IMR-90 (cell line): ENCODE results near the gene RAD51B. TPM values are rescaled to one million over a fixed set of nuclear protein-coding genes. Genes with fewer than 3 reads are reported as not detected.

Experiments
- ATAC-seq: fragments of 200-7000 bp; cut with Tn5 transposase; 2 replicates; pipeline ENCODE4 v1.9.1; 2020; ENCODE audit warnings: low read depth, mild to moderate bottlenecking, moderate library complexity
- BruUV-seq: library from RNA; stranded (reverse); fragments of 400-500 nt; replicated peaks from 2 replicates; lab custom pipeline; 2021; lab: Mats Ljungman, UMichigan
- CTCF ChIA-PET: fragments of 300-600 bp; formaldehyde crosslinking; extraction: SDS; loops from one replicate; lab custom pipeline; 2021; ENCODE audit warnings: antibody characterized with exemption; lab: Yijun Ruan, JAX
- POLR2A ChIA-PET: fragments of 300-600 bp; sonication (Branson Sonifier 250); formaldehyde crosslinking; loops from one replicate; lab custom pipeline; 2022; ENCODE audit warnings: antibody characterized with exemption; ENCODE audit not compliant: unreplicated experiment; lab: Charles Lee
- DNase-seq: peaks from one replicate; pipeline ENCODE4 v3.0.0; 2013
- H2AFZ ChIP-seq: replicated peaks from 2 replicates; pipeline ENCODE3; 2013; ENCODE audit warnings: low read length, mild to moderate bottlenecking; ENCODE audit not compliant: poor library complexity
- H2AK5ac ChIP-seq: 2 replicates; pipeline ENCODE4 v1.6.1; 2013; ENCODE audit warnings: low read depth, low read length, inconsistent platforms
- H2AK9ac ChIP-seq: replicated peaks from 2 replicates; pipeline ENCODE3; 2013; ENCODE audit warnings: mild to moderate bottlenecking, low read depth, low read length, moderate library complexity; ENCODE audit not compliant: poor library complexity
- H2BK120ac ChIP-seq: 2 replicates; pipeline ENCODE4 v1.6.1; 2013; ENCODE audit warnings: low read depth, low read length, inconsistent platforms
- H2BK15ac ChIP-seq: 3 replicates; pipeline ENCODE4 v1.6.1; 2013; ENCODE audit warnings: low read depth, low read length, inconsistent platforms
- H2BK20ac ChIP-seq: 2 replicates; pipeline ENCODE4 v1.6.1; 2013; ENCODE audit warnings: low read depth, mild to moderate bottlenecking, inconsistent platforms, low read length, moderate library complexity
- H2BK5ac ChIP-seq: 2 replicates; pipeline ENCODE4 v1.6.1; 2013; ENCODE audit warnings: mild to moderate bottlenecking, low read depth, low read length, inconsistent platforms; ENCODE audit not compliant: poor library complexity, severe bottlenecking
- H3K14ac ChIP-seq: replicated peaks from 2 replicates; pipeline ENCODE4 v1.6.1; 2013; ENCODE audit warnings: low read depth, low read length, inconsistent platforms
- H3K18ac ChIP-seq: 2 replicates; pipeline ENCODE4 v1.6.1; 2013; ENCODE audit warnings: low read depth, low read length, control low read depth
- H3K23ac ChIP-seq: 2 replicates; pipeline ENCODE4 v1.6.1; 2013; ENCODE audit warnings: low read depth, low read length, inconsistent platforms
- H3K27ac ChIP-seq: 2 replicates; pipeline ENCODE4 v1.5.1; 2013; ENCODE audit warnings: mild to moderate bottlenecking, control low read depth, low read length; ENCODE audit not compliant: insufficient read depth
- H3K27me3 ChIP-seq: 2 replicates; pipeline ENCODE4 v1.6.1; 2013; ENCODE audit warnings: low read length; ENCODE audit not compliant: control insufficient read depth, insufficient read depth
- H3K36me3 ChIP-seq: 2 replicates; pipeline ENCODE4 v1.6.1; 2013; ENCODE audit warnings: low read length, mixed read lengths; ENCODE audit not compliant: control insufficient read depth, insufficient read depth
- H3K4ac ChIP-seq: 2 replicates; pipeline ENCODE4 v1.6.1; 2013; ENCODE audit warnings: low read depth, low read length, inconsistent platforms
- H3K4me1 ChIP-seq: 2 replicates; pipeline ENCODE4 v1.6.1; 2013; ENCODE audit warnings: low read length, mixed read lengths; ENCODE audit not compliant: control insufficient read depth, insufficient read depth
- H3K4me2 ChIP-seq: 2 replicates; pipeline ENCODE4 v1.6.1; 2013; ENCODE audit warnings: low read depth, mild to moderate bottlenecking, control low read depth, low read length, moderate library complexity
- H3K4me3 ChIP-seq: 2 replicates; pipeline ENCODE4 v1.5.1; 2013; ENCODE audit warnings: low read depth, mild to moderate bottlenecking, control low read depth, low read length, moderate library complexity; ENCODE audit not compliant: insufficient read depth
- H3K56ac ChIP-seq: 2 replicates; pipeline ENCODE4 v1.6.1; 2013; ENCODE audit warnings: low read length, inconsistent platforms; ENCODE audit not compliant: insufficient read depth; ENCODE audit errors: extremely low read depth
- H3K79me1 ChIP-seq, 2 experiments: 2 replicates each; pipeline ENCODE4 v1.6.1; 2013; ENCODE audit warnings: low read length in 2 of 2, inconsistent platforms in 1 of 2, low read depth in 1 of 2
- H3K9ac ChIP-seq: 2 replicates; pipeline ENCODE4 v1.6.1; 2013; ENCODE audit warnings: low read depth, low read length, control low read depth
- H3K9me1 ChIP-seq: 2 replicates; pipeline ENCODE4 v1.6.1; 2013; ENCODE audit warnings: low read length, inconsistent platforms; ENCODE audit not compliant: insufficient read depth
- H3K9me3 ChIP-seq: 2 replicates; pipeline ENCODE4 v1.6.1; 2013; ENCODE audit warnings: low read length; ENCODE audit not compliant: control insufficient read depth, insufficient read depth
- H4K20me1 ChIP-seq: 2 replicates; pipeline ENCODE4 v1.6.1; 2013; ENCODE audit warnings: low read length, inconsistent platforms; ENCODE audit not compliant: insufficient read depth
- H4K5ac ChIP-seq: 2 replicates; pipeline ENCODE4 v1.6.1; 2013; ENCODE audit warnings: mild to moderate bottlenecking, low read depth, low read length, control low read depth
- H4K8ac ChIP-seq, 2 experiments: 2 replicates each; pipeline ENCODE4 v1.6.1; 2013; ENCODE audit warnings: low read depth in 2 of 2, low read length in 2 of 2, control low read depth in 1 of 2, inconsistent platforms in 1 of 2
- H4K91ac ChIP-seq: 2 replicates; pipeline ENCODE4 v1.6.1; 2013; ENCODE audit warnings: low read depth, low read length, inconsistent platforms; ENCODE audit not compliant: insufficient read depth
- BHLHE40 ChIP-seq: fragments of 150-350 bp; IDR thresholded peaks from 2 replicates; pipeline ENCODE4 v1.6.1; 2016; ENCODE audit warnings: mild to moderate bottlenecking, low read depth, low read length
- CEBPB ChIP-seq: IDR thresholded peaks from 2 replicates; pipeline ENCODE4 v1.6.1; 2012; ENCODE audit warnings: low read depth, low read length, improper control_type of control experiment
- FOS ChIP-seq: fragments of 150-350 bp; IDR thresholded peaks from 2 replicates; pipeline ENCODE4 v1.6.1; 2016; ENCODE audit warnings: low read depth, low read length
- MAZ ChIP-seq: IDR thresholded peaks from 2 replicates; pipeline ENCODE4 v1.6.1; 2012; ENCODE audit warnings: low read depth, mild to moderate bottlenecking, low read length, improper control_type of control experiment, moderate library complexity, borderline replicate concordance
- NFE2L2 ChIP-seq: fragments of 150-350 bp; IDR thresholded peaks from 2 replicates; pipeline ENCODE4 v1.6.1; 2016; ENCODE audit warnings: low read depth, mild to moderate bottlenecking, low read length
- POLR2A ChIP-seq: IDR thresholded peaks from 2 replicates; pipeline ENCODE4 v1.6.1; 2012; ENCODE audit warnings: mild to moderate bottlenecking, low read depth, low read length
- RAD21 ChIP-seq: IDR thresholded peaks from 2 replicates; pipeline ENCODE4 v1.6.1; 2012; ENCODE audit warnings: low read length, improper control_type of control experiment
- RCOR1 ChIP-seq: IDR thresholded peaks from 2 replicates; pipeline ENCODE4 v1.6.1; 2012; ENCODE audit warnings: mild to moderate bottlenecking, low read length, improper control_type of control experiment; ENCODE audit not compliant: insufficient replicate concordance
- RFX5 ChIP-seq: IDR thresholded peaks from 2 replicates; pipeline ENCODE4 v1.8.0; 2012; ENCODE audit warnings: low read depth, mild to moderate bottlenecking, low read length, moderate library complexity
- SMC3 ChIP-seq: fragments of 150-350 bp; IDR thresholded peaks from 2 replicates; pipeline ENCODE4 v1.6.1; 2016; ENCODE audit warnings: low read depth, mild to moderate bottlenecking, antibody characterized with exemption, low read length, moderate library complexity
- WGBS, 2 experiments: methylation state at CpG; one replicate each; pipeline versions ENCODE4 v1.1.5 to v1.1.7; 2013; ENCODE audit warnings: missing lambda C conversion rate in 2 of 2; ENCODE audit not compliant: insufficient read length in 1 of 2; ENCODE audit errors: extremely low coverage in 2 of 2; 5-methylcytosine and 5-hydroxymethylcytosine counted together
- dilution Hi-C: fragments of 300-500 bp; cut with HindIII; formaldehyde crosslinking; loops from one replicate; pipeline ENCODE4 v1.14.3; 2018; ENCODE audit warnings: low sequenced_read_pairs; ENCODE audit not compliant: unreplicated experiment
- in situ Hi-C: fragments of 300-500 bp; cut with MboI; formaldehyde crosslinking; loops from 3 replicates; pipeline ENCODE4 v1.14.3; 2019; ENCODE audit warnings: low sequenced_read_pairs, inconsistent platforms, mixed read lengths
- intact Hi-C: fragments of 100-400 bp; cut with micrococcal nuclease; formaldehyde crosslinking; loops from 2 replicates; pipeline ENCODE4 v1.10.0; 2022
- polyA plus RNA-seq, 3 experiments: library from polyadenylated mRNA; depleted of rRNA; stranded (reverse); fragments of >200 nt; gene quantifications; 2 replicates each; pipeline ENCODE4 v1.2.3, GENCODE V29; 2012; ENCODE audit warnings: low replicate concordance in 1 of 3
- total RNA-seq: library from RNA; depleted of rRNA; stranded (reverse); fragments of >200 nt; gene quantifications from 2 replicates; pipeline ENCODE4 v1.2.3, GENCODE V29; 2012
- TF ChIP-seq, protein P1 (sequence below): conservative IDR thresholded peaks from 2 replicates; pipeline ENCODE4 v1.5.1; 2012; ENCODE audit warnings: mild to moderate bottlenecking, low read depth, low read length, improper control_type of control experiment
- TF ChIP-seq, protein P2 (sequence below): fragments of 150-350 bp; IDR thresholded peaks from 2 replicates; pipeline ENCODE4 v1.6.1; 2016; ENCODE audit warnings: low read depth, mild to moderate bottlenecking, low read length, moderate library complexity, borderline replicate concordance
- TF ChIP-seq, protein P3 (sequence below): fragments of 150-350 bp; IDR thresholded peaks from 2 replicates; pipeline ENCODE4 v1.6.1; 2017; ENCODE audit warnings: mild to moderate bottlenecking, antibody characterized with exemption, low read length, low read depth

RAD51B gene
- total and polyA plus RNA-seq, 2 of the 4 experiments (the other 2 are of a cell fraction): 5.1 to 18.8 TPM

DNA sequence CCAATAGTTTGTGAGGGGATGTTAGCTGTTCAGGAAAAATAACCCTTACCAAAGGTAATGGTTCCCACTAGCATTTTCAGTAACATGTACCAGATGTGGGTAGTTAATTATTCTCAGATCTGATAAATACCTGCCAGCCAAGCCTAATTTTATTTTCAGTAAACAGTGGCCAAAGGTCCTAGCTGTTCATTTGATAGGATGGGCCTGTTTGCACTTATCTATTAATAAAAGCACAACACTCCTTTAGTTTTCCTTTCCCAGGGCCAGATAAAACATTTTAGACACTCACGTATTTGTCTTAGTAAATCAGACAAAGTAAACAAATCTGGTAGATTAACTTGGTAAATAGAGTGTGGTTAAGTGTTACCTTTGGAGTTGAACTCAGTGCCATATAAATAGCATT is 345.1 kb downstream of the RAD51B start:
- ATAC-seq (no peak), DNase-seq (no peak)
- Histone ChIP-seq H3K56ac (no peak overlapping the region), H2BK120ac (no peak overlapping the region), H2AK9ac (no peak overlapping the region), H2BK15ac (no peak overlapping the region), H3K79me1 (no peaks in the 10 kb centered on the region), H3K4me2 (no peak overlapping the region), H4K20me1 (no peaks in the 10 kb centered on the region), H3K18ac (no peak overlapping the region), H3K4me1 (peaks cover 2% of the 10 kb centered on the region; the same call in 1 of the 2 replicates), H3K27me3 (no peaks in the 10 kb centered on the region), H4K91ac (no peak overlapping the region), H3K27ac (no peak overlapping the region), H2BK20ac (no peak overlapping the region), H3K9ac (no peak overlapping the region), H4K5ac (no peak overlapping the region), H3K36me3 (no peaks in the 10 kb centered on the region), H3K14ac (0 out of 2 replicates have a peak overlapping the region, but pooled peaks have one; percentile 25), H3K4me3 (no peak overlapping the region), H2BK5ac (no peak overlapping the region), H2AK5ac (no peak overlapping the region), H3K9me1 (no peaks in the 10 kb centered on the region), H3K9me3 (no peaks in the 10 kb centered on the region), H3K23ac (no peak overlapping the region), H3K4ac (no peak overlapping the region; the same call in 1 of the 2 replicates), H4K8ac (0 out of 4 replicates have a peak overlapping the region, but pooled peaks of 1 of the 2 experiments have one; percentile 40), H2AFZ (no peak overlapping the region)
- no peak for TF ChIP-seq BHLHE40
- no peak for TF ChIP-seq RAD21
- TF ChIP-seq NFE2L2: no peak
- TF ChIP-seq SMC3: no peak
- no peak for TF ChIP-seq FOS
- no peak for TF ChIP-seq POLR2A
- TF ChIP-seq, protein P1, sequence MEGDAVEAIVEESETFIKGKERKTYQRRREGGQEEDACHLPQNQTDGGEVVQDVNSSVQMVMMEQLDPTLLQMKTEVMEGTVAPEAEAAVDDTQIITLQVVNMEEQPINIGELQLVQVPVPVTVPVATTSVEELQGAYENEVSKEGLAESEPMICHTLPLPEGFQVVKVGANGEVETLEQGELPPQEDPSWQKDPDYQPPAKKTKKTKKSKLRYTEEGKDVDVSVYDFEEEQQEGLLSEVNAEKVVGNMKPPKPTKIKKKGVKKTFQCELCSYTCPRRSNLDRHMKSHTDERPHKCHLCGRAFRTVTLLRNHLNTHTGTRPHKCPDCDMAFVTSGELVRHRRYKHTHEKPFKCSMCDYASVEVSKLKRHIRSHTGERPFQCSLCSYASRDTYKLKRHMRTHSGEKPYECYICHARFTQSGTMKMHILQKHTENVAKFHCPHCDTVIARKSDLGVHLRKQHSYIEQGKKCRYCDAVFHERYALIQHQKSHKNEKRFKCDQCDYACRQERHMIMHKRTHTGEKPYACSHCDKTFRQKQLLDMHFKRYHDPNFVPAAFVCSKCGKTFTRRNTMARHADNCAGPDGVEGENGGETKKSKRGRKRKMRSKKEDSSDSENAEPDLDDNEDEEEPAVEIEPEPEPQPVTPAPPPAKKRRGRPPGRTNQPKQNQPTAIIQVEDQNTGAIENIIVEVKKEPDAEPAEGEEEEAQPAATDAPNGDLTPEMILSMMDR: no peak
- TF ChIP-seq RFX5: no peak
- no peak for TF ChIP-seq CEBPB
- no peak for TF ChIP-seq MAZ
- no peak for TF ChIP-seq RCOR1
- TF ChIP-seq, protein P2, sequence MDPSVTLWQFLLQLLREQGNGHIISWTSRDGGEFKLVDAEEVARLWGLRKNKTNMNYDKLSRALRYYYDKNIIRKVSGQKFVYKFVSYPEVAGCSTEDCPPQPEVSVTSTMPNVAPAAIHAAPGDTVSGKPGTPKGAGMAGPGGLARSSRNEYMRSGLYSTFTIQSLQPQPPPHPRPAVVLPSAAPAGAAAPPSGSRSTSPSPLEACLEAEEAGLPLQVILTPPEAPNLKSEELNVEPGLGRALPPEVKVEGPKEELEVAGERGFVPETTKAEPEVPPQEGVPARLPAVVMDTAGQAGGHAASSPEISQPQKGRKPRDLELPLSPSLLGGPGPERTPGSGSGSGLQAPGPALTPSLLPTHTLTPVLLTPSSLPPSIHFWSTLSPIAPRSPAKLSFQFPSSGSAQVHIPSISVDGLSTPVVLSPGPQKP: no peak
- TF ChIP-seq, protein P3, sequence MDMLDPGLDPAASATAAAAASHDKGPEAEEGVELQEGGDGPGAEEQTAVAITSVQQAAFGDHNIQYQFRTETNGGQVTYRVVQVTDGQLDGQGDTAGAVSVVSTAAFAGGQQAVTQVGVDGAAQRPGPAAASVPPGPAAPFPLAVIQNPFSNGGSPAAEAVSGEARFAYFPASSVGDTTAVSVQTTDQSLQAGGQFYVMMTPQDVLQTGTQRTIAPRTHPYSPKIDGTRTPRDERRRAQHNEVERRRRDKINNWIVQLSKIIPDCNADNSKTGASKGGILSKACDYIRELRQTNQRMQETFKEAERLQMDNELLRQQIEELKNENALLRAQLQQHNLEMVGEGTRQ: no peak
- ChIA-PET POLR2A (no interaction called here), CTCF (no interaction called here)
- BruUV-seq: no TSS peak
- intact Hi-C loops (no loop called here), dilution Hi-C loops (no loop called here), in situ Hi-C loops (no loop called here)
- no CpG with 5 or more reads among the region's 1 CpG for WGBS, 2 experiments
